OCI-LY7 (cell line): ENCODE data around the gene IL18RAP.

Source experiments
- CTCF ChIP-seq: fragments of 200-600 bp; sonication (generic); conservative IDR thresholded peaks from 2 replicates; pipeline ENCODE4 v1.5.1; 2014; ENCODE audit warnings: mild to moderate bottlenecking, antibody characterized with exemption, low read length, moderate library complexity, mixed read lengths
- EZH2phosphoT487 ChIP-seq: fragments of 200-600 bp; sonication (generic); IDR thresholded peaks from 2 replicates; pipeline ENCODE4 v1.6.1; 2018; ENCODE audit warnings: low read depth, borderline replicate concordance, mild to moderate bottlenecking, mixed run types, antibody characterized with exemption, low read length, moderate library complexity, mixed read lengths

GRCh38 chr2:102485147-102485785 lies 62.3 kb downstream of the IL18RAP start:
- TF ChIP-seq CTCF (no peak), EZH2phosphoT487 (no peak)
